Activated B cell treated with CpG ODN at 0.5 μM for 24 hours (primary cell): ENCODE results near the gene ARHGEF28. TPM values are rescaled to one million over a fixed set of nuclear protein-coding genes. Genes with fewer than 3 reads are reported as not detected.

Experiments
- ATAC-seq: fragments of 200-7000 bp; cut with Tn5 transposase; one replicate; pipeline ENCODE4 v1.10.0; 2021; ENCODE audit warnings: low read depth, mild to moderate bottlenecking, moderate library complexity
- CTCF ChIA-PET: fragments of 350-600 bp; sonication (Branson Sonifier 250); formaldehyde crosslinking; loops from one replicate; lab custom pipeline; 2021; ENCODE audit warnings: antibody characterized with exemption; lab: Charles Lee
- POLR2A ChIA-PET: fragments of 350-600 bp; sonication (Branson Sonifier 250); formaldehyde crosslinking; loops from one replicate; lab custom pipeline; 2021; ENCODE audit warnings: antibody characterized with exemption; lab: Charles Lee
- DNase-seq: peaks from one replicate; pipeline ENCODE4 v3.0.0; 2022
- H3K27ac Mint-ChIP-seq: one replicate; pipeline ENCODE4 v1.8.0; 2020; ENCODE audit warnings: mixed read lengths
- H3K27me3 Mint-ChIP-seq: one replicate; pipeline ENCODE4 v1.8.0; 2021; ENCODE audit warnings: mixed read lengths
- H3K36me3 Mint-ChIP-seq: one replicate; pipeline ENCODE4 v1.8.0; 2021; ENCODE audit warnings: low read depth, mixed read lengths
- H3K4me1 Mint-ChIP-seq: one replicate; pipeline ENCODE4 v1.8.0; 2021; ENCODE audit warnings: mixed read lengths
- H3K4me3 Mint-ChIP-seq: one replicate; pipeline ENCODE4 v1.8.0; 2020; ENCODE audit warnings: mild to moderate bottlenecking, mixed read lengths
- H3K9me3 Mint-ChIP-seq: one replicate; pipeline ENCODE4 v1.8.0; 2020; ENCODE audit warnings: mixed read lengths
- CTCF ChIP-seq: fragments of 200-600 bp; IDR thresholded peaks from one replicate; pipeline ENCODE4 v1.8.0; 2022; ENCODE audit warnings: antibody characterized with exemption, mild to moderate bottlenecking
- intact Hi-C: fragments of 100-400 bp; cut with micrococcal nuclease; formaldehyde crosslinking; loops from one replicate; pipeline ENCODE4 v1.15.1; 2024
- total RNA-seq: library from RNA; stranded (reverse); gene quantifications from 2 replicates; pipeline ENCODE4 v1.2.3, GENCODE V29; 2022

Gene ARHGEF28
- total RNA-seq, 1 donor from 2014 or later: not detected

DNA sequence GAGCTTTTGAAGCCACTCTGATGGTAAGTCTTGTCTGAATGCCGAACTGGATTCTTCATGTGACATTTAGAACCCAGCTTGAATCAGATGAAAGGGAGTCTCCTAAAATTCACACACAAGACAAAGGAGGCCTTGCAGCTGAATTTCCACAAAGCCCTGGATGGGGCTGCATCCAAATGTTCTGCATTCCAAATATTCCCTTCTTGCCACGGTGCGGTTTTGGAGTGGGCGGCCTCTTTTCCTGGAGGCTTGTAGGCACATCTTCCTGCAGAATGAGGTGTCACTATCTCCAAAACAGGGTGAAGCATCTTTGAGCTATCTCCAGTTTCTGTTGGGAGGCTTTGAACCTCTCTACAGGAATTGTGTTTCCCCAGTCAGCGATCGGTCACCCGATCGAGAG lies 342.7 kb downstream of the ARHGEF28 start:
- H3K4me3 Mint-ChIP-seq: no peak overlapping the region
- POLR2A ChIA-PET: no interaction called here
- CTCF ChIA-PET: no interaction called here
- ATAC-seq (no peak), DNase-seq (no peak)
- TF ChIP-seq CTCF: no peak
- H3K4me1 Mint-ChIP-seq: no peaks in the 10 kb centered on the region
- no peaks in the 10 kb centered on the region for H3K9me3 Mint-ChIP-seq
- no peak overlapping the region for H3K27ac Mint-ChIP-seq
- peaks cover 3% of the 10 kb centered on the region for H3K27me3 Mint-ChIP-seq
- no peaks in the 10 kb centered on the region for H3K36me3 Mint-ChIP-seq
- intact Hi-C loops: no loop called here

GRCh38 chr5:73969195-73970036 lies 343.4 kb downstream of the ARHGEF28 start:
- no peaks in the 10 kb centered on the region for H3K36me3 Mint-ChIP-seq
- H3K9me3 Mint-ChIP-seq: no peaks in the 10 kb centered on the region
- ChIA-PET POLR2A (no interaction called here), CTCF (no interaction called here)
- H3K4me3 Mint-ChIP-seq: no peak overlapping the region
- no peak overlapping the region for H3K27ac Mint-ChIP-seq
- TF ChIP-seq CTCF: no peak
- DNase-seq (no peak), ATAC-seq (no peak)
- intact Hi-C loops: no loop called here
- no peaks in the 10 kb centered on the region for H3K27me3 Mint-ChIP-seq
- no peaks in the 10 kb centered on the region for H3K4me1 Mint-ChIP-seq

GRCh38 chr5:73971326-73971725 lies 345.3 kb downstream of the ARHGEF28 start:
- H3K9me3 Mint-ChIP-seq: no peaks in the 10 kb centered on the region
- intact Hi-C loops: no loop called here
- H3K36me3 Mint-ChIP-seq: no peaks in the 10 kb centered on the region
- ChIA-PET CTCF (no interaction called here), POLR2A (no interaction called here)
- no peak for TF ChIP-seq CTCF
- DNase-seq (no peak), ATAC-seq (no peak)
- H3K27ac Mint-ChIP-seq: no peak overlapping the region
- H3K27me3 Mint-ChIP-seq: no peaks in the 10 kb centered on the region
- no peaks in the 10 kb centered on the region for H3K4me1 Mint-ChIP-seq
- no peak overlapping the region for H3K4me3 Mint-ChIP-seq

- no peaks in the 10 kb centered on the region for H3K27me3 Mint-ChIP-seq
- H3K27ac Mint-ChIP-seq: no peak overlapping the region
- H3K4me3 Mint-ChIP-seq: no peak overlapping the region
- no peak for DNase-seq
- TF ChIP-seq CTCF: no peak
- H3K36me3 Mint-ChIP-seq: no peaks in the 10 kb centered on the region
- intact Hi-C loops: no loop called here
- ChIA-PET POLR2A (no interaction called here), CTCF (no interaction called here)
- ATAC-seq: no peak
- no peaks in the 10 kb centered on the region for H3K9me3 Mint-ChIP-seq
- H3K4me1 Mint-ChIP-seq: no peaks in the 10 kb centered on the region
These were observed 347.1 kb downstream of the ARHGEF28 start for GRCh38 chr5:73973135-73973534.

GRCh38 chr5:73974871-73975360 lies 348.9 kb downstream of the ARHGEF28 start:
- no peaks in the 10 kb centered on the region for H3K9me3 Mint-ChIP-seq
- H3K27me3 Mint-ChIP-seq: no peaks in the 10 kb centered on the region
- H3K4me1 Mint-ChIP-seq: no peaks in the 10 kb centered on the region
- no peak for DNase-seq
- TF ChIP-seq CTCF: no peak
- H3K4me3 Mint-ChIP-seq: no peak overlapping the region
- no peaks in the 10 kb centered on the region for H3K36me3 Mint-ChIP-seq
- no peak overlapping the region for H3K27ac Mint-ChIP-seq
- ATAC-seq: no peak
- intact Hi-C loops: no loop called here
- POLR2A ChIA-PET: no interaction called here
- CTCF ChIA-PET: no interaction called here
